ENCODE measurements around the gene PLPP2.

PLPP2 gene

DNA sequence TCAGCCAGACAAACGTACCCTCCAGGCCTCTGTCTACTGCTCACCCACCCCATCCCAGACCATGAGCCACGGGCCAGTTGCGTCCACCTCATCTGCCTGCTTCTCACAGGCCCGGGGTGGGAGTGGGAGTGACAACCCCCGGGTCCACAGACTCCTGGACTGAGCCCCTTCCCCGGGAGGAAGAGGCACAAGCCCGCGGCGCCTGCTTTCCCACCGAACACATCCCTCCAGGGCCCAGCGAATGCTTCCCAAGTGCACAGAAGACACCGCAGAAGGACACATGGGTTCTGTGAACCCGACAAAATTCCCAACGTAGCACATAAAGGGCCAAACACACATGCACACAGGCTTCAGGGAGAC lies 18.0 kb upstream of the PLPP2 start:
- H3K36me3 ChIP-seq (ENCODE audit: control insufficient read depth, insufficient read depth, low read length) = peaks cover 16% of the 10 kb centered on the region
- no peak overlapping the region for H4K8ac ChIP-seq (ENCODE audit: low read depth, low read length)
- peaks cover 8% of the 10 kb centered on the region for H3K79me1 ChIP-seq (ENCODE audit: low read length)
- H3K4me3 ChIP-seq (ENCODE audit: low read length) = no peak overlapping the region
- H3K56ac ChIP-seq (ENCODE audit: low read length) = no peak overlapping the region
- H3K4me1 ChIP-seq (ENCODE audit: control insufficient read depth, low read depth, low read length) = no peaks in the 10 kb centered on the region
- peaks cover 1% of the 10 kb centered on the region for H3K79me2 ChIP-seq (ENCODE audit: control insufficient read depth, insufficient read depth, low read length)
- H2AK5ac ChIP-seq (ENCODE audit: low read length) = no peak overlapping the region
- no CpG with 5 or more reads among the region's 14 CpGs for WGBS (ENCODE audit: extremely low coverage, insufficient coverage, low lambda C conversion rate)
- H3K4ac ChIP-seq (ENCODE audit: low read depth, low read length) = no peak overlapping the region
- H4K5ac ChIP-seq (ENCODE audit: low read length) = no peak overlapping the region
- no peaks in the 10 kb centered on the region for H3K27me3 ChIP-seq (ENCODE audit: insufficient read depth, low read length, poor library complexity)
- DNase-seq = no peak
- no peak overlapping the region for H3K27ac ChIP-seq (ENCODE audit: low read depth, low read length)
- H3K23ac ChIP-seq (ENCODE audit: low read length) = no peak overlapping the region
- H3K18ac ChIP-seq (ENCODE audit: low read length) = no peak overlapping the region
- H2BK15ac ChIP-seq (replicated peaks; ENCODE audit: low read depth) = no peak overlapping the region
- no peak overlapping the region for H2BK120ac ChIP-seq (ENCODE audit: low read depth, low read length)
- H3K9ac ChIP-seq (ENCODE audit: low read length) = no peak overlapping the region
- no peak overlapping the region for H2BK5ac ChIP-seq (ENCODE audit: low read length)
- no peak overlapping the region for H3K4me2 ChIP-seq (ENCODE audit: low read length)

DNA sequence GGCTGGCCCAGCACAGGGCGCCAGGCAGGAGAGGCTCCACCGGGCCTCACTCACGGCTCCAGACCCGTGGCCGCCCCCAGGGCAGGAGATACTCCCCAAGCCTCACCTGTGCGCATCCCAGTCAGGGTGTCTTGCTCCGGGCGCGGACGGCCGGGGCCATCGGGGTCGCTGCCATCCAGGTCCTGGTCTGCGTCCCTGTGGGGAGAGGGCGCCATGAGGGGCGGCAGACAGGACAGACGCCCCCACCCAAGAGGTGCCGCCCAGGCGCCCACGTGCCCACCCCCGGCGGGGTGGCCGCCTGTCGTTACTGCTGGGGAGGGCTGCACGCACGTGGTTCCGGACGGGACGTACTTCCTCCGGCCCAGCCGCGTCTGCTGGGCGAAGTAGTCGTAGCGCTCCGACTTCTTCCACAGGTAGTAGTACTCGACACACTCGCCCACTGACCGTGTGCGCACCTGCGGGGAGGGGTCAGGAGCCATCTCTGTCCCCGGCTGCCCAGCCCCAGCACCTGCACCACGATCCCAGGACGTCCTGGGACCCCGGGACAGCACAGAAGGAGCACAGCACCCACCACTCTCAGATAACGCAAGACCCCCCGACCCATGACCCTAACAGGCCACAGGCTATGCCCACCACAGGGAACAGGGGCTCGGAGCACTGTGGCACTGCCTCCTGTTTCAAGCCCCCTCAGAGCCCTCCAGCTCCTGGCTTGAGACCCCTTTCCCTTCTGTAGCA lies 17.4 kb upstream of the PLPP2 start:
- Histone ChIP-seq H3K27me3 (ENCODE audit: insufficient read depth, low read length, poor library complexity) (no peaks in the 10 kb centered on the region), H3K4me2 (ENCODE audit: low read length) (no peak overlapping the region), H3K36me3 (ENCODE audit: control insufficient read depth, insufficient read depth, low read length) (peaks cover 14% of the 10 kb centered on the region), H2BK15ac (replicated peaks; ENCODE audit: low read depth) (no peak overlapping the region), H3K4ac (ENCODE audit: low read depth, low read length) (no peak overlapping the region), H3K9ac (ENCODE audit: low read length) (no peak overlapping the region), H4K5ac (ENCODE audit: low read length) (no peak overlapping the region), H3K23ac (ENCODE audit: low read length) (no peak overlapping the region), H3K79me2 (ENCODE audit: control insufficient read depth, insufficient read depth, low read length) (peaks cover 1% of the 10 kb centered on the region), H3K4me1 (ENCODE audit: control insufficient read depth, low read depth, low read length) (no peaks in the 10 kb centered on the region), H3K4me3 (ENCODE audit: low read length) (no peak overlapping the region), H2AK5ac (ENCODE audit: low read length) (no peak overlapping the region), H3K18ac (ENCODE audit: low read length) (no peak overlapping the region), H3K56ac (ENCODE audit: low read length) (no peak overlapping the region), H2BK120ac (ENCODE audit: low read depth, low read length) (no peak overlapping the region), H3K79me1 (ENCODE audit: low read length) (peaks cover 5% of the 10 kb centered on the region), H2BK5ac (ENCODE audit: low read length) (no peak overlapping the region), H4K8ac (ENCODE audit: low read depth, low read length) (no peak overlapping the region), H3K27ac (ENCODE audit: low read depth, low read length) (no peak overlapping the region)
- no peak for DNase-seq
- no CpG with 5 or more reads among the region's 48 CpGs for WGBS (ENCODE audit: extremely low coverage, insufficient coverage, low lambda C conversion rate)

DNA sequence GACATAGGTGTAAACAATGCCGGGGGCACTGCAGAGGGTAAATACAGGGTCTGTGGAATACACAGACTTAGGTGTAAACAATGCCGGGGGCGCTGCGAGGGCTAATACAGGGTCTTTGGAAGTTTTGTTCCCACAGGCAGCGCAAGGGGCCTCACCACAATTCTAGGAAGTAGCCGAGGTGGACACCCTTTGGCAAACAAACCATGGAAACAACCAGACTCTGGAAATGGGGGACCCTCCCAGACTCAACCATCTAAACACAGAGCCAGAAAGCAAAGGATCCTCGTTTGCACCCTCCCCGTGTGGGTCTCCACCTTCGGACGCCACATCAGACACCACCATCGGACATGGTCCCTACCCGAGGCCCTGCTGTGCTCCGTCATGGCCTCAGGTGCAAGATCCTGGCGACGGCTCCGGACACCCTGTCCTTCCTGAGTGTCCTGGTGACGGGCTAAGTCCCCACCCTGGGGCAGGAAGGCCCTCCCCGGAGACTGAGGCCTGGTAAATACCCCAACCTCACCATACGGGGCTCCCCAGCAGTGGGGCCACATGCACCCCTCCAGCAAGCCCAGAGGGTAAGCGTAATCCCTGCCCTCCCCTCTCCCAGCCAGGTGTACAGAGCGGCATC lies 16.7 kb upstream of the PLPP2 start:
- Histone ChIP-seq H2BK5ac (ENCODE audit: low read length) (no peak overlapping the region), H3K4me3 (ENCODE audit: low read length) (no peak overlapping the region), H3K79me1 (ENCODE audit: low read length) (peaks cover 3% of the 10 kb centered on the region), H3K9ac (ENCODE audit: low read length) (no peak overlapping the region), H2AK5ac (ENCODE audit: low read length) (no peak overlapping the region), H4K8ac (ENCODE audit: low read depth, low read length) (no peak overlapping the region), H3K4me1 (ENCODE audit: control insufficient read depth, low read depth, low read length) (no peaks in the 10 kb centered on the region), H3K23ac (ENCODE audit: low read length) (no peak overlapping the region), H3K4me2 (ENCODE audit: low read length) (no peak overlapping the region), H3K27me3 (ENCODE audit: insufficient read depth, low read length, poor library complexity) (no peaks in the 10 kb centered on the region), H2BK120ac (ENCODE audit: low read depth, low read length) (no peak overlapping the region), H3K36me3 (ENCODE audit: control insufficient read depth, insufficient read depth, low read length) (peaks cover 9% of the 10 kb centered on the region), H2BK15ac (replicated peaks; ENCODE audit: low read depth) (no peak overlapping the region), H3K79me2 (ENCODE audit: control insufficient read depth, insufficient read depth, low read length) (peaks cover 1% of the 10 kb centered on the region), H3K4ac (ENCODE audit: low read depth, low read length) (no peak overlapping the region), H3K27ac (ENCODE audit: low read depth, low read length) (no peak overlapping the region), H4K5ac (ENCODE audit: low read length) (no peak overlapping the region), H3K56ac (ENCODE audit: low read length) (no peak overlapping the region), H3K18ac (ENCODE audit: low read length) (no peak overlapping the region)
- WGBS (ENCODE audit: extremely low coverage, insufficient coverage, low lambda C conversion rate) = no CpG with 5 or more reads among the region's 21 CpGs
- no peak for DNase-seq

DNA sequence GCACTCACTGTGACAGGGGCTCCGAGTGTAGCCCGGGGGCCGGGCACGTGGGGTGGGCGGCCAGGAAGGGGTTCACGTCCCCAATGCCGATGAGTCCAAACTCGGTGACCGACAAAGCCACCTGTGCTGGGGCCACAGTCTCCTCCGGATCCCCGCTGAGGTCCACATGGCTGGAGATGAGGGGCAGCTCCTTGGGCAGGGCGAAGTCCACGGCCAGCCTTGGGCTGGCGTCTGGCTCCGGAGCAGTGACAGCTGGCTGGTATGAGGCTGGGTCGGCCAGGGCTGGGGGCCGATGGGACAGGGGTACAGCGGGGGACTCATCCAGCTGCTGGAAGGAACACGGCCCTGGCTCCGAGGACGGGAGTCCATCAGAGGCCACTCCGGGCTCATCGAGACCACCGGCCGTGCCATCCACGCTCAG lies 15.9 kb upstream of the PLPP2 start:
- no peak overlapping the region for H2AK5ac ChIP-seq (ENCODE audit: low read length)
- H4K5ac ChIP-seq (ENCODE audit: low read length) = no peak overlapping the region
- whole genome bisulfite sequencing (ENCODE audit: extremely low coverage, insufficient coverage, low lambda C conversion rate) = no CpG with 5 or more reads among the region's 26 CpGs
- peaks cover 9% of the 10 kb centered on the region for H3K36me3 ChIP-seq (ENCODE audit: control insufficient read depth, insufficient read depth, low read length)
- H2BK5ac ChIP-seq (ENCODE audit: low read length) = no peak overlapping the region
- H3K4me1 ChIP-seq (ENCODE audit: control insufficient read depth, low read depth, low read length) = no peaks in the 10 kb centered on the region
- no peak overlapping the region for H3K56ac ChIP-seq (ENCODE audit: low read length)
- no peak overlapping the region for H3K4ac ChIP-seq (ENCODE audit: low read depth, low read length)
- H3K79me1 ChIP-seq (ENCODE audit: low read length) = peaks cover 3% of the 10 kb centered on the region
- no peak for DNase-seq
- no peak overlapping the region for H3K4me2 ChIP-seq (ENCODE audit: low read length)
- no peak overlapping the region for H3K9ac ChIP-seq (ENCODE audit: low read length)
- no peak overlapping the region for H3K27ac ChIP-seq (ENCODE audit: low read depth, low read length)
- H3K27me3 ChIP-seq (ENCODE audit: insufficient read depth, low read length, poor library complexity) = no peaks in the 10 kb centered on the region
- H2BK15ac ChIP-seq (replicated peaks; ENCODE audit: low read depth) = no peak overlapping the region
- no peak overlapping the region for H3K4me3 ChIP-seq (ENCODE audit: low read length)
- H4K8ac ChIP-seq (ENCODE audit: low read depth, low read length) = no peak overlapping the region
- H3K23ac ChIP-seq (ENCODE audit: low read length) = no peak overlapping the region
- H3K18ac ChIP-seq (ENCODE audit: low read length) = no peak overlapping the region
- no peak overlapping the region for H2BK120ac ChIP-seq (ENCODE audit: low read depth, low read length)
- H3K79me2 ChIP-seq (ENCODE audit: control insufficient read depth, insufficient read depth, low read length) = peaks cover 1% of the 10 kb centered on the region

DNA sequence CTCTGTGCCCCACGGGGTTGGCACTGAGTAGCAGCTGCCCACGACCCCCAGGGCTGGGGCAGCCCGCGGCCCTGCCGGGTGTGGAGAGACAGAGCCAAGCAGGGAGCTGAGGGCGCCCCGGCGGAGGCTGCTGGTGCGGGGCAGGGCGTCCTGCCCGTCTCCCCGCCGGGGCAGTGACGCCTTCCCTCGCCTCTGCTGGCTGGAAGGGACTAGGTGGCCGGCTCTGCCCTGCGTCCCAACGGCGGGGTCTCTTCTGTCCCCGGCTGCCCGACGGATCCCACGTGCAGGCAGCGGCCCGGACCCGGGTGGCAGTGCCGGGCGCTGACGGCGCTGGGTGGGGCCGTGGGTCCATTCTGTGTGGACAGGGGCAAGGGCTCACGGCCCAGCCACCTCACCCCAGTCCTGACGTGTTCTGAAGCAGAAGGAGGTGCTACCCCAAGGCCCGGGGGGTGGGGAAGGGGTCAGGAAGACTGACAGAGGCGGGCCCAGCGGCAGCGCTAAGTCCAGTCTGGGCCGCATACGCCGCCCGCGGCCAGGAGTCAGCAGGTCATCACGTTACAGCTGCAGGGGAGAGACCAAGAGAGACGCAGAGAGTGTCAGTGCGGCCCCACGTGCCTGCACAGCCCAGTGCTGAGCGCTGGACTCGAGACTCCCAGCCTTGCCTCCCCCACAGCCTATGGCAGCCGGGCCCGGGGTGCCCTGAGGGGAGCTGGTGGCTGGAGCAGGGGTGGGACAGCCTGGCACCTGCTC lies 15.1 kb upstream of the PLPP2 start:
- H3K79me1 ChIP-seq (ENCODE audit: low read length) = peaks cover 3% of the 10 kb centered on the region
- H2BK15ac ChIP-seq (replicated peaks; ENCODE audit: low read depth) = no peak overlapping the region
- H2BK5ac ChIP-seq (ENCODE audit: low read length) = no peak overlapping the region
- no CpG with 5 or more reads among the region's 50 CpGs for WGBS (ENCODE audit: extremely low coverage, insufficient coverage, low lambda C conversion rate)
- no peak overlapping the region for H2BK120ac ChIP-seq (ENCODE audit: low read depth, low read length)
- no peak overlapping the region for H3K9ac ChIP-seq (ENCODE audit: low read length)
- H4K8ac ChIP-seq (ENCODE audit: low read depth, low read length) = no peak overlapping the region
- no peak overlapping the region for H3K4ac ChIP-seq (ENCODE audit: low read depth, low read length)
- H3K4me1 ChIP-seq (ENCODE audit: control insufficient read depth, low read depth, low read length) = no peaks in the 10 kb centered on the region
- H2AK5ac ChIP-seq (ENCODE audit: low read length) = no peak overlapping the region
- H3K23ac ChIP-seq (ENCODE audit: low read length) = no peak overlapping the region
- H3K27me3 ChIP-seq (ENCODE audit: insufficient read depth, low read length, poor library complexity) = no peaks in the 10 kb centered on the region
- no peak overlapping the region for H4K5ac ChIP-seq (ENCODE audit: low read length)
- H3K4me3 ChIP-seq (ENCODE audit: low read length) = no peak overlapping the region
- H3K18ac ChIP-seq (ENCODE audit: low read length) = no peak overlapping the region
- H3K27ac ChIP-seq (ENCODE audit: low read depth, low read length) = no peak overlapping the region
- DNase-seq = no peak
- H3K4me2 ChIP-seq (ENCODE audit: low read length) = no peak overlapping the region
- H3K56ac ChIP-seq (ENCODE audit: low read length) = no peak overlapping the region
- peaks cover 6% of the 10 kb centered on the region for H3K36me3 ChIP-seq (ENCODE audit: control insufficient read depth, insufficient read depth, low read length)
- H3K79me2 ChIP-seq (ENCODE audit: control insufficient read depth, insufficient read depth, low read length) = peaks cover 1% of the 10 kb centered on the region
